NOMO-1 treated with dmso at 0.1 percent for 144 hours (cell line): Measurements from ENCODE around the gene GPR62.
"Not testable (repeated sequence)": the region's sequence is repeated elsewhere in the genome, so short reads cannot be mapped to it uniquely, and the experiment has no call there.

Experiments
- DNase-seq: peaks from one replicate; lab custom pipeline; 2025; ENCODE audit not compliant: unreplicated experiment; lab: John Stamatoyannopoulos, UW

The GPR62 gene, protein sequence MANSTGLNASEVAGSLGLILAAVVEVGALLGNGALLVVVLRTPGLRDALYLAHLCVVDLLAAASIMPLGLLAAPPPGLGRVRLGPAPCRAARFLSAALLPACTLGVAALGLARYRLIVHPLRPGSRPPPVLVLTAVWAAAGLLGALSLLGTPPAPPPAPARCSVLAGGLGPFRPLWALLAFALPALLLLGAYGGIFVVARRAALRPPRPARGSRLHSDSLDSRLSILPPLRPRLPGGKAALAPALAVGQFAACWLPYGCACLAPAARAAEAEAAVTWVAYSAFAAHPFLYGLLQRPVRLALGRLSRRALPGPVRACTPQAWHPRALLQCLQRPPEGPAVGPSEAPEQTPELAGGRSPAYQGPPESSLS

DNA sequence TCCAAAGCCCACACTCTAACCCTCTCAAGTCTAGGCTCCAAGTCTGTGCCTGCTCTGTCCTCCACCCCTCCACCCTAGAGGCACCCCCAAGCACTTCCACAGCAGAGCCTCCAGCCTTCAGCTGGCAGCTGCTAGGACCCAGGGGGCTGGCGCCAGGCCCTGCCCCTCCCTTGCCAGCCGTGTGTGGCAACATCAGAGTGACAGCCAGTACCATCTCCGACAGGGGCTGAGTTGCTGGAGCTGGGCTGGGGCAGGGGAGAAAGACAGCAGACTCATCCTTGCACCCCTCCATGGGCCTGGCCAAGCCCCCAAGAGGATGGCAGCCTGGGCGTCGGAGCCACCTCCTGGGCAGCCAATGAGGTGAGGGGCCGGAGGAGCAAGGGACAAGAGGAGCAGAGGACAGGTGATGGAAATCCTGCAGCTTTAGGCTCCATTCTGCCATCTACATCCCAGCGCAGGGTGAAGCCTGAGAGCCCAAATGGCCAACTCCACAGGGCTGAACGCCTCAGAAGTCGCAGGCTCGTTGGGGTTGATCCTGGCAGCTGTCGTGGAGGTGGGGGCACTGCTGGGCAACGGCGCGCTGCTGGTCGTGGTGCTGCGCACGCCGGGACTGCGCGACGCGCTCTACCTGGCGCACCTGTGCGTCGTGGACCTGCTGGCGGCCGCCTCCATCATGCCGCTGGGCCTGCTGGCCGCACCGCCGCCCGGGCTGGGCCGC, at the start of gene GPR62:
Gene GPR62 (plus strand): TSS at position 207 of the 718 bp plus-strand sequence. CDS start 272 bp downstream, at position 479.
- DNase-seq: no peak

DNA sequence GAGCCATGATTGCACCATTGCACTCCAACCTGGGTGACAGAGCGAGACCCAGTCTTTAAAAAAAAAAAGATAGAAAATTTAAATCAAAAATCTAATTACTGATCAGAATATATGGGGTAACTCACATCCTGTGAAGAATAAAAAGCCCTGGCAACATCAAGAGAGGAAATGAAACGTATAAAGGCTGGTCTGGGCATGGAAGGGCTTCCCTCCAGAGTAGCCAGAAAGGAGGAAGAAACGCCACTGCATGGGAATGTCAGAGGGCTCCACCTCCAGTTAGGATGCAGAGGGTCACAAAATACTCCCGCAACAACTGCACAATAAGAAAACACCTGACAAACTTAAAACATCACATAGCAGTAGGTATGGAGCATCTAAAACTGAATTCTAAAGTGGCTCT, 47.2 kb upstream of the GPR62 start:
- no peak for DNase-seq

DNA sequence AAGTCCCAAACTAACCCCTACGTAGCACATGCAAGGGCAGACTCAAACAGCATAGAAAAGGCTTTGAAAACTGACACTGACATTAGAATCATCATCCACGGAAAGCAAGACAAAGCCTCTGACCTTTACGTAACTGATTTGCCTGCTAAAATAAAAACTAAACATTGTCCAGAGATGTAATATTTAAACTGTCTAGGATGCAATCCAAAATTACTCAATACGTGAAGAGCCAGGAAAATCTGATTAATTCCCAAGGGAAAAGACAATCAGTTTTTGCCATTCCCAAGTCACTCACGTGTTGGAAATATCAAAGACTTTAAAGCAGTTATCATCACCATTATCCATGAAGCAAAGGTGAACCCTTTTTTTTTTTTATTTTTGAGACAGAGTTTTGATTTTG, 38.8 kb upstream of the GPR62 start:
- DNase-seq: no peak

DNA sequence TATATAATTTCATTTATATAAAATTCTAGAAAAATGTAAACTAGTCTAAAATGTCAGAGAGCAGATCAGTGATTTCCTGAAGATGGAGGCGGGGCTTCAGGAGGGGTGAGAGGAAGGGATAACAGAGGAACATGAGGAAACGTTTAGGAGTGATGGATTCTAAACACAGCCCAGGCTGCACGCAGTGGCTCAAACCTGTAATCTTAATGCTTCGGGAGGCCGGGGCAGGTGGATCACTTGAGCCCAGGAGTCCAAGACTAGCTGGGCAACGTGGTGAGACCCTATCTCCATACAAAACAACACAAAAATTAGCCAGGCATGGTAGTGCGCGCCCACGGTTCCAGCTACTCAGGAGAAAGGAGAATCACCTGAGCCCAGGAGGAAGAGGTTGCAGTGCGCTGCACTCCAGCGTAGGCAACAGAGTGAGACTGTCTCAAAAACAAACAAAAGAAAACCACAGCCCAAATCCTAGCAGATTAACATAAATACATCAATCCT, 34.1 kb upstream of the GPR62 start:
- no peak for DNase-seq

DNA sequence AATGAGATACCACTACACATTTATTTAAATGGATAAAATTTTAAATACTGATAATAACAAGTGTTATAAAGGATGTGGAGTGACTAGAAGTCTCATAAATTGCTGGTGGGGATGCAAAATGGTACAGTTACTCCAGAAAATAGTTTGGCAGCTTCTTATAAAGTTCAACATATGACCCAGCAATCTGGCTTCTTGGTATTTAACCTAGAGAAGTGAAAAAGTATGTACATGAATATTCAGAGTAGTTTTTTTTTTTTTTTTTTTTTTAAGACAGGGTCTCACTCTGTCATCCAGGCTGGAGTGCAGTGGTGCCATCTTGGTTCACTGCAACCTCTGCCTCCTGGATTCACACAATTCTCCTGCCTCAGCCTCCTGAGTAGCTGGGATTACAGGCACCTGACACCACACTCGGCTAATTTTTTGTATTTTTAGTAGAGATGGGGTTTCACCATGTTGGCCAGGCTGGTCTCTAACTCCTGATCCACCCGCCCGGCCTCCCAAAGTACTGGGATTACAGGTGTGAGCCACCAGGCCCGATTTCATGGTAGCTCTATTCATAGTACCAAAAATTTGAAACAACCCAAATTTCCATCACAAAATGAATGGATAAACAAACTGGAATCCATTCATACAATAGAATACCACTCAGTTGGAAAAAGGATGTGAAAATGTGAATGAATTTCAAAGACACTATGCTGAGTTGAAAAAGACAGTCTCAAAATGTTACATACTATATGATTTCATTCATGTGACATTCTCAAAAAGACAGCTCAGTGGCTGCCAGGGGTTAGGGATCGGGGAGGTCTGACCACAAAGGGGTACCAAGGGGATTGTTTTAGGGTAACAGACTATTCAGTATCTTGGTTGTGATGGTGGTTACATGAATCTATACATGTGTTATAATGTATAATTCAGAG, 27.9 kb upstream of the GPR62 start:
- DNase-seq: no peak

DNA sequence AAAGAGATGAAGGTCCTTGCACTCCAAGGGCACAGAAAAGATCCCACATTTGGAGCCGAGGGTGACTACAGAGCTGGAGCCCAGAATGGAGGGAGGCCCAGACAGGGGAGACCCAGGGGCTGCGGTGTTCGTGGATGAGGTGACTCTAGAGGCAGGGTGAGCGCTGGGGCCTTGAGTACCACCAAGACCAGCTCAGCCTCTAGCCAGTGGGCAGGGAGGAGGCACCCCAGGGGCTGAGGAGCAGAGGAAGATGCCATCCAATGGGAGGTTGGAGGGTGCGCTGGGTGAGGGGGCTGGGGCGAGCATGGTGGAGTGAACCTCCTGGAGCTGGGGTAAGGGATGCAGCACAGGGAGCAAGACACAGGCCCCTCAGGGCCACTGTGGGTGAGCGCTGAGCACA, 26.7 kb upstream of the GPR62 start:
- no peak for DNase-seq

DNA sequence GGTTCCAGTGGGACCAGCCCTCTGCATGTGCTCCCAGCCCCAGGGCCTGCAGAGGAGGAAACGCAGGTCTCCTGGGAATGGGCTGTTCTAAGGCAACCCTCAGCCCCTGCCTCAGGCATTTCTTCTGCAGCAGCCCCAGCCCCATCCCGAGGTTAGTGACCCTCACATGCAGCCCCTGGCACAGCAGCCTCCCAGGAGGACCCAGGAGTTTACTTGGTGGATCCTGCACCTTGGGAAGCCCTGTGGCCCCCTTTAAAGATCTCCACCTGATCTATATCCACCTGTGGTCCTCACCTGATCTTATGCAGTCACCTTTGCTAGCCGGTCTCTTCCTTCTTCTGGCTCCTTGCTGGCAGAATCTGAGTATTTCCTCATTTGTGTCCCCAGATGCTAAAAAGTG, 26.2 kb upstream of the GPR62 start:
- not testable (repeated sequence) for DNase-seq

DNA sequence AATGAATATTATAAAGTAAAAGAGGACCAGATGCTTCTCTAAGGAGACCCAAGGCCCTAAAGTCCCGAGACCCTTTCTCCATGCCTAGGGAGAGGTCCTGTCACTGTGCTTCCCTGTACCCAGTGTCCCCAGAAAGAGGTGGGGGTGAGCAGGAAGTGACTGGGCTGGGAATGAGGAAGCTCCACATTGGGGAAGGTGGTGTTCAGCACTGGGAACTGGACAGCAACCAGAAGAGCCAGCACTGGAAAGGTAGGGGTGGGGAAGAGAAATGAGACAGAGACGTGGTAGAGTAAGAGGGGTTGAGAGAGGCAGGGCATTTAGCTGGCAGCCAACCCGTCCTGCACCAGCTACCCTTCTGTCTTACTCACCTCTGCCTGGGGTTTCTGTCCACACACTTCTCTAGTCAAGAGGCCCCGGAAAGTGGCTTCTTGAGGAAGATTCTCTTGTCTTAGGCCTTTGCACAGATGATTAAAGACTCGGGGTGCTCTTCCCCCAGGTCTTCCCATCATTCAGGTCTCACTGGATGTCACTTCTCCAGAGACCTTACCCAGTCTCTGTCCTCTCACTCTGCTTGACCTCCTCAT, 25.7 kb upstream of the GPR62 start:
- DNase-seq: no peak

DNA sequence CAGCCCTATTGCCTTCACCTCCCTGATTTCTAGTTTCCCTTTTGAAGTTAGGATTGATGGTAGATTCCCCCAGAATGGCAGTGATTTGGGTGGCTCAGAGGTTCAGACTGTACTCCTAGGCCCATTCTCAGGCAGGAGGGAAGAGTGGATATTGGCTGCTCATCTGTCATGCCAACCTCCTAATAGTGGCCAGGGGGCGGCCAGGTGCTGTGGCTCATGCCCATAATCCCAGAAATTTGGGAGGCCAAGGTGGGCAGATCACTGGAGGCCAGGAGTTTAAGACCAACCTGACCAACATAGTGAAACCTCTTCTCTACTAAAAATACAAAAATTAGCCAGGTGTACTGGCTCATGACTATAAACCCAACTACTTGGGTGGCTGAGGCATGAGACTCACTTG, 24.7 kb upstream of the GPR62 start:
- DNase-seq: no peak

DNA sequence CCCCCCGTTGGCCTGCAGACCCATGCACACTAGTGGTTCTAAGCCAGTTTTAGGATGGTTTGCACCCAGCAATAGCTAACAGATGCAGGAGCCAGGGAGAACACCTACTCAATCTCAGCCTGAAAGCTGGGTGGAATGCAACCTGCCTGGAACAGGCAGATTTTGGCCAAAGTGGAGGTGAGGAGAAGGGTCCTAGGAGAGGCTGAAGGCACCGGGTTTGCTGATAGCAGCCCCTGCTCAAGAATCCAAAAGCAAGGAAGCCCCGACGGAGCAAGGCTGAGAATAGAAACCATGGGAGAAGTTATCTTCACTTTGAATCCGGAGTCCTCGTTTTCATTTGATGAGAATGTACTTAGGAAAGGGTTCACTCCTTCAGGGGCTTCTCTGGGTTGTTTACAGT, 23.4 kb upstream of the GPR62 start:
- no peak for DNase-seq

DNA sequence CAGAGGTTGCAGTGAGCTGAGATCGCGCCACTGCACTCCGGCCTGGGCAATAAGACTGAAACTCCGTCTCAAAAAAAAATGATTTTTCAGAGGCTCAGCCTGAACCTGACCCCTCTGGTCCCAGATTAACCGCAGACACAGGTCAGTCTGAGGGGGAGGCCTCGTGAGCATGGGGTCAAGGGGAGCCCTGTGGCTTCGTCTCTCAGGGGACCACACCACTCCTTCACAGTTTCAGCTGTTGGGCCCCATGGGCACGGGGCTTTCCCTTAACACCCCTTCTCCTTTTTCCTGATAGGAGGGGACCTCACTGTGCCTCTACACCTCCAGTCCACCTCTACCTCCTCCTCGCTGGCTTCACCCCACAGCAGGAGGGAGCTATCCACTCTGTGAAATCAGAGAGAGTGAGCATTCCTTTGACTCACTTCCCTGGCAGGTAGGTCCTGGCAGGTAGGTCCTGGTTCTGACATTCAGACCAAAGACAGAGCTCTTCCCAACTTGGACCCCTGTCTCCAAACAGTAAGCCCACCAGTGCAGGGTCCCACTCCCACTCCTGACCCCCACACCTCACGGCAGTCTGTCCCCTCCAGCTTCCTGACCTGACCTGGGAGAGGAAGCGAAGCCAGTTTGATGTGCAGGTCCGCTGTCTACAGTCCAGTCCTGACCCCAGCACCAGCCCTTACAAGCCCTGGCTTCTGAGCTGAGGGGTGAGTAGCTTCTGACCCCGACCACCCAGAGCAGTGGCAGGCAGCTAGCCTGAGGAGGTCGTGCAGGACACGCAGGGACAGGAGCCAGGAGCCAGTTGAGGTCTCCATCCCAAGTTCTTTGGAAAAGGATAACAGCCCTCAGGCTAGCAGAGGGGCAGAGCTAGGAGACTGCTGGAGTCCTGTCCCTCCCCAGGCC, 22.5 kb upstream of the GPR62 start:
- no peak for DNase-seq

DNA sequence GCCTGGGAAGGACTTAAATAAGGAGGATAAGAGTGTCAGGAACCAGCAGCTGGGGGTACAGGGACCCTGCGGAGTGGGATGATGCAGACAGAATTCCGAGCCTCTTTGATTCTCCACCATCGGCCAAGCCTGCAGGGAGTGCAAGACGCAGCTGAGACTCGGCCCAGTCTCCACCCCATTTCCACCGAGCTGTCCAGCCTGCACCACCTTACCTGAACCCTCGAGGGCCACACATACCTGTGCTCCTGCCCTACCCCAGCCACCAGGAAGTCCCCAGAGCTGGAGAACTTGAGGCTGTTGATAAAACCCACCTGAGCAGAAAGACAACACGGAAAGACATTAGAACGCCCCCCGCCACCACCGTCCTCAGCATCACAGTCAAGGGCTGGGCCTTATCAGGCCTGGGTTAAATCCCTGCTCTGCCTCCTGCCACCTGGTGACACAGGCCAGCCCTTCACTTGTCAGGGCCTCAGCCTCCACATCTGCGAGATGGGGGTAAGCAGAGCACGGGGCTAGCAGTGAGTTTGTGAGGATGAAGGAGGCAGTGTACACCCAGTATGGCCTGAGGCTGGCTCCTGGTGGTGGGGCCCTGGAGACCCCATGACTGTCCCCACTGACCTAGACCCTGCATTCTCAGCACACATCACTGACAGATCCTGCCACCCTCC, 21.6 kb upstream of the GPR62 start:
- no peak for DNase-seq

DNA sequence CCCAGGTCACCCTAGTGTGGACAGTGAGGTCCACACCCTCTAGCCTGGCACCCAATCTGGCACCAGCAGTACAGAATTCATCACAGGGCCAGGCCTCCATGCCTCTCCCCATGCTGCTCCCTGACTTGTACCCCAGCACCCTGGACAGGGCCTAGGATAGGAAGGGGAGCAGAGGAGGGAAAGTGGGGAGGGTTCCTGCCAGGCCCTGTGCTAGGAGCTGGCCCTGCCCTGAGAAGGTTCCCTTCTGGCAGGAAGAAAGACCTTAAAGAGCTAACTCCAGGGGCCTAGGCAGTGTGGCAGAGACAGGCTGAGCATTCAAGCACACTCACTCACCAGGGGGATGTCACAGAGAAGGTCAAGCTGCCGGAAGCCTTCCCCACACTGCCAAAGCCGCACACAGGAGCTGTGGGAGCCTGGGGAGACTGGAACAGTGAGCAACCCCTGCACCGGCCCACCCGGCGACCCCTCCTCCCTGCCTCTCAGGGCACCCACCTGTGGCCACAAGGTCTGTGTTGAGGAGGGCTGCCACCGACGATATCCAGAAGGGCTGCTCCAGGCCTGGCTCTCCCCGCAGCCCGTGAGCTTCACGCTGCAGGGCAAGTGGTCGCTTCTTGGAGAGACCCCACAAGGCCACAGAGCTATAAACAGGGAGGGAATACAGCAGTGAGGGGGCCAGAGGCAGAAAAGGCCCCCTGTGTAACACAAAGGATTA, 20.9 kb upstream of the GPR62 start:
- DNase-seq: no peak

DNA sequence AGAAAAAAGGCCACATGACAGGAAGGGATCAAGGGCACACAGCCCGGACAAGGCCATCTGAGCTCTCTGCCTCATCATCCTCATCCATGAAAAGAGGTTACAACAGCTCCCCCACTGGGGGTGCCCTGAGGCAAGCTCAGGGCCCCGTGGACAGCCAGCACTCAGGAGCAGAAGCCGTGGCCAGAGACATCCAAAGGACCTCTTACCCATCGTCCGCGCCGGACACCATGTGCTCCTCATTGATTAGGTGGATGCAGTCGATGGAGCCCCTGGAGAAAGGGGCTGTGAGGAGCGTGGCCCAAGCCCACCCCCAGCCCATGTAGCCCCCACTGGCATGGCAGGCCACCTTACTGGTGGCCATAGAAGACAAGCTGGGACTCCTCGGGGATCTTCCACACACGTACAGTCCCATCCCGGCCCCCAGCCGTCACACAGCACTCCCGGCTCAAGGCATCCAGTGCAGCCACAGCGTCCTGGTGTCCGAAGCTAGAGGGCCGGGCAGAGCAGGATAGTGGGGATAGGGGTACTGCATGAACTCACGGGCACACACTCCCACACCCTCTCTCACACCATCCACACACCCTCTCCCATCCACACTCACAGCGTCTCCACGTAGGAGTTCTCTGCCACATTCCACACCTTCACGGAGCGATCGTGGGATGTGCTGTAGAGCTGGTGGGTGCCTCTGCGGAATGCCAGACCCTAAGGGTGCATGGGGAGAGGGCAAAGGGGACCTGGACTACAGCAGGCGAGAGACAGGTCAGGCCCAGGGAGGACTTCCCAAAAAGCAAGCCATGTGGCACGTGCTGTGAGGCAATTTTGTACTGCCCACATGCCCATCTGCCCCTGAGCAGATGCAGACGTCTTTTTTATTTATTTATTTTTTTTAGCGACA, 19.9 kb upstream of the GPR62 start:
- DNase-seq: no peak

DNA sequence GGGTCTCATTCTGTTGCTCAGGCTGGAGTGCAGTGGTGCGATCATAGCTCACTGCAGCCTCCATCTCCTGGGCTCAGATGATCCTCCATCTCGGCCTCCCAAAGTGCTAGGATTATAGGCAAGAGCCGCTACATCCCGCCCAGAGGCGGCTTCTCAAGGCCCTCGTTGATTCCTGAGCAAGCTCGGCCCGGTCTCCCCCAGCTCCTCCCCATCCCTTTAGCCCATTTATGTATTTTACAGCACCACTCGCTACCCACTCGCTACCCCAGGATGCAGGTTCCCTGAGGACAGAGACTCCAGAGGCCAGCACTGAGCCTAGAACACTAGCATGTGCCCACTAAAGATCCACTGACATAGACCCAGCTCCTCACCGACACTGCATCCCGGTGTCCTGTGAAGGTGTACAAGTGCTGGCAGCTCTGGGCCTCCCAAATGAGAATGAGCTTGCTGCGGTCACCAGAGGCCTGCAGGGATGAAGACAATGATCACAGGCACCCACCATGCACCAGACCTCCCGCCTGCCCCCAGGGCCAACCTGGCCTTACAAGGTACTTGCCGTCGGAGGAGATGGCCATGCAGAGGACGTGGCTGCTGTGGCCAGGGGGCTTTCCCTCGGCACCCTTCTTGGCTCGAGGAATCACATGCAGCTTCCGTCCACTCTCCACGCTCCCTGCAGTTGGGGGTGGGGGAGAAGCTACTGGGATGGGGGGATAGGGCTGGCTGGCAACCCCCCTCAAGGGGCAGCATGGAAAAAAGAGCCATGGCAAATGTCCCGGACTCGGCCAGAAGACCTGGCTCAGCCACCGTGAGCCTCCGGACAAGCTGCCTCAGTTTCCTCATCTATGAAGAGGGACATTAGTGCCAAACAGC, 19.1 kb upstream of the GPR62 start:
- no peak for DNase-seq

DNA sequence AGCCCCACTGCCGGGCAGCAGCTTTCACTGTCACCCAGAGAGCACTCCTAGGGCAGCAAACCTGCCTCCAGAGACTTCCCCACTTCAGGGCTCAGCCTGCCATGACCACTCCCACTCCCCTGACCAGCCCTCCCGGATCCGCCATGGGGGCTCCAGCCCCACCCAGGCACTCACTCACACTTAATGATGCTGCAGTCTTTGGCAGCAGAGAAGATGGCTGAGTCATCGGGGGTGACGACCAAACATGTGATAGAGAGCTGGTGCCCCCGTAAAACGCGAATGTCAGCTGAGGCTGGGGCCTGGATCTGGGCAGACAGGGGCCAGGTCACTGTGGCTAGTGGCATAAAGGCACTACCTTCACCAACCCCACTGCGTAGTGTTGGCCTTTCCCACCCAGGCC, 18.2 kb upstream of the GPR62 start:
- DNase-seq: no peak
